Neuronal stem cell (in vitro differentiated cells): Measurements from ENCODE around the gene KLRC2. TPM values are rescaled to one million over a fixed set of nuclear protein-coding genes. Genes with fewer than 3 reads are reported as not detected.
"Not testable (repeated sequence)": the region's sequence is repeated elsewhere in the genome, so short reads cannot be mapped to it uniquely, and the experiment has no call there.

Experiments used
- DNase-seq: peaks from one replicate; pipeline ENCODE4 v3.0.0-alpha.2; 2013; ENCODE audit warnings: low spot score
- H2AFZ ChIP-seq: one replicate; pipeline ENCODE4 v1.6.1; 2013; ENCODE audit warnings: mild to moderate bottlenecking, low read length, inconsistent platforms
- H2AK5ac ChIP-seq: 2 replicates; pipeline ENCODE4 v1.6.1; 2013; ENCODE audit warnings: low read depth, mild to moderate bottlenecking, inconsistent platforms, low read length, moderate library complexity, mixed read lengths
- H2BK120ac ChIP-seq: 2 replicates; pipeline ENCODE4 v1.6.1; 2013; ENCODE audit warnings: low read depth, mild to moderate bottlenecking, inconsistent platforms, low read length, moderate library complexity, mixed read lengths
- H2BK12ac ChIP-seq: one replicate; pipeline ENCODE4 v1.6.1; 2013; ENCODE audit warnings: low read length, inconsistent platforms
- H2BK15ac ChIP-seq: 2 replicates; pipeline ENCODE4 v1.6.1; 2013; ENCODE audit warnings: mild to moderate bottlenecking, low read length, inconsistent platforms, mixed read lengths
- H2BK5ac ChIP-seq: one replicate; pipeline ENCODE4 v1.6.1; 2013; ENCODE audit warnings: inconsistent platforms, mild to moderate bottlenecking, low read length, moderate library complexity
- H3K14ac ChIP-seq: one replicate; pipeline ENCODE4 v1.6.1; 2013; ENCODE audit warnings: low read length, inconsistent platforms
- H3K18ac ChIP-seq: 2 replicates; pipeline ENCODE4 v1.6.1; 2013; ENCODE audit warnings: low read length, inconsistent platforms
- H3K23ac ChIP-seq: 2 replicates; pipeline ENCODE4 v1.6.1; 2013; ENCODE audit warnings: low read depth, mild to moderate bottlenecking, mixed read lengths, low read length, inconsistent platforms; ENCODE audit not compliant: poor library complexity
- H3K27ac ChIP-seq: replicated peaks from 3 replicates; pipeline ENCODE4 v1.5.1; 2013; ENCODE audit warnings: low read length, inconsistent platforms
- H3K27me3 ChIP-seq, 3 experiments: 2 replicates each; pipeline ENCODE4 v1.6.1; 2013; ENCODE audit warnings: low read length in 3 of 3, mild to moderate bottlenecking in 2 of 3, inconsistent platforms in 1 of 3, low read depth in 1 of 3, mixed read lengths in 1 of 3, moderate library complexity in 1 of 3; ENCODE audit not compliant: control insufficient read depth in 3 of 3, insufficient read depth in 3 of 3
- H3K36me3 ChIP-seq, 2 donors: replicated peaks in 1 of 2; 2 replicates each; pipeline ENCODE4 v1.6.1; 2013; ENCODE audit warnings: low read length in 2 of 2; ENCODE audit not compliant: control insufficient read depth in 2 of 2, insufficient read depth in 2 of 2
- H3K4ac ChIP-seq: 2 replicates; pipeline ENCODE4 v1.6.1; 2013; ENCODE audit warnings: inconsistent platforms, mild to moderate bottlenecking, low read length, moderate library complexity
- H3K4me1 ChIP-seq, 2 donors: 1 replicate in 1 of 2; 2 replicates in 1 of 2; pipeline ENCODE4 v1.6.1; 2013; ENCODE audit warnings: low read length in 2 of 2, low read depth in 1 of 2; ENCODE audit not compliant: control insufficient read depth in 2 of 2, insufficient read depth in 1 of 2
- H3K4me2 ChIP-seq: one replicate; pipeline ENCODE4 v1.6.1; 2013; ENCODE audit warnings: mild to moderate bottlenecking, low read length, inconsistent platforms; ENCODE audit not compliant: insufficient read depth, poor library complexity, severe bottlenecking
- H3K4me3 ChIP-seq, 2 donors: 2 replicates each; pipeline ENCODE4 v1.5.1; 2013; ENCODE audit warnings: low read length in 2 of 2, mild to moderate bottlenecking in 2 of 2, inconsistent platforms in 1 of 2, moderate library complexity in 1 of 2
- H3K79me1 ChIP-seq: one replicate; pipeline ENCODE4 v1.6.1; 2013; ENCODE audit warnings: low read depth, mild to moderate bottlenecking, inconsistent platforms, low read length, moderate library complexity
- H3K9ac ChIP-seq: one replicate; pipeline ENCODE4 v1.6.1; 2013; ENCODE audit warnings: mild to moderate bottlenecking, low read depth, low read length, inconsistent platforms; ENCODE audit not compliant: poor library complexity
- H3K9me3 ChIP-seq, 2 donors: replicated peaks in 1 of 2; 2 replicates each; pipeline versions ENCODE3 to v1.6.1; 2013; ENCODE audit warnings: low read length in 2 of 2, mild to moderate bottlenecking in 2 of 2, inconsistent platforms in 1 of 2, low read depth in 1 of 2, mixed read lengths in 1 of 2, moderate library complexity in 1 of 2; ENCODE audit not compliant: control insufficient read depth in 2 of 2, insufficient read depth in 1 of 2
- H4K8ac ChIP-seq: one replicate; pipeline ENCODE4 v1.6.1; 2013; ENCODE audit warnings: low read depth, mild to moderate bottlenecking, inconsistent platforms, low read length, moderate library complexity
- H4K91ac ChIP-seq: one replicate; pipeline ENCODE4 v1.6.1; 2013; ENCODE audit warnings: low read length, low read depth, mild to moderate bottlenecking, inconsistent platforms; ENCODE audit not compliant: poor library complexity
- WGBS, 2 donors: extraction: QIAGEN DNeasy Blood & Tissue Kit; methylation state at CpG; one replicate each; pipeline ENCODE4 v1.1.7; 2013; ENCODE audit warnings: missing lambda C conversion rate in 2 of 2, mixed read lengths in 1 of 2; ENCODE audit not compliant: insufficient read length in 2 of 2, insufficient replicate concordance in 1 of 2; ENCODE audit errors: extremely low coverage in 2 of 2; 5-methylcytosine and 5-hydroxymethylcytosine counted together
- polyA plus RNA-seq, 2 experiments: library from polyadenylated mRNA; stranded (reverse); fragments of 200-250 nt; gene quantifications; one replicate each; pipeline ENCODE4 v1.2.3, GENCODE V29; 2013

KLRC2 gene
- polyA plus RNA-seq (2013, experiment 1 of 2) = not detected
- not detected for polyA plus RNA-seq (2013, experiment 2 of 2)

GRCh38 chr12:10435816-10436215 is at the start of gene KLRC2:
Gene KLRC2 (minus strand): TSS chr12:10436010. CDS start chr12:10435986, 24 bp downstream.
- not testable (repeated sequence) for H3K4me1 ChIP-seq, H2BK120ac ChIP-seq, H3K27me3 ChIP-seq, H4K8ac ChIP-seq, H3K9me3 ChIP-seq, H3K18ac ChIP-seq, H3K4ac ChIP-seq, H2AFZ ChIP-seq, H3K27ac ChIP-seq, H3K36me3 ChIP-seq, H3K4me2 ChIP-seq, H3K4me3 ChIP-seq, H3K14ac ChIP-seq, H2BK12ac ChIP-seq, H3K9ac ChIP-seq, H2BK15ac ChIP-seq, DNase-seq, H3K23ac ChIP-seq, H2BK5ac ChIP-seq, H3K79me1 ChIP-seq, H2AK5ac ChIP-seq, H4K91ac ChIP-seq
- no CpG with 5 or more reads among the region's 3 CpGs for WGBS, 2 donors

- H3K23ac ChIP-seq, H2BK5ac ChIP-seq, H2BK120ac ChIP-seq, H2BK12ac ChIP-seq, H3K9ac ChIP-seq, H2BK15ac ChIP-seq, H3K79me1 ChIP-seq, H3K18ac ChIP-seq, H3K4me2 ChIP-seq, H3K4ac ChIP-seq, H3K27ac ChIP-seq, H3K4me3 ChIP-seq, H3K4me1 ChIP-seq, H3K14ac ChIP-seq, H2AFZ ChIP-seq, DNase-seq, H4K8ac ChIP-seq, H2AK5ac ChIP-seq, H3K9me3 ChIP-seq, H3K36me3 ChIP-seq, H3K27me3 ChIP-seq, H4K91ac ChIP-seq: not testable (repeated sequence)
- no CpG with 5 or more reads among the region's 2 CpGs for WGBS, 2 donors
Observed at GRCh38 chr12:10481901-10482300, 46.1 kb upstream of the KLRC2 start.

GRCh38 chr12:10472808-10473207 is 37.0 kb upstream of the KLRC2 start:
- not testable (repeated sequence) for H3K36me3 ChIP-seq, H3K79me1 ChIP-seq, H4K8ac ChIP-seq, H2BK5ac ChIP-seq, H2BK15ac ChIP-seq, H3K14ac ChIP-seq, H3K4me2 ChIP-seq, H4K91ac ChIP-seq, H2BK12ac ChIP-seq, DNase-seq, H2AK5ac ChIP-seq, H3K23ac ChIP-seq, H3K4me1 ChIP-seq, H2AFZ ChIP-seq, H3K27me3 ChIP-seq, H3K9ac ChIP-seq, H3K18ac ChIP-seq, H3K9me3 ChIP-seq, H3K27ac ChIP-seq, H3K4ac ChIP-seq, H3K4me3 ChIP-seq, H2BK120ac ChIP-seq
- no CpG with 5 or more reads among the region's 5 CpGs for WGBS, 2 donors

GRCh38 chr12:10469701-10470100 is 33.9 kb upstream of the KLRC2 start:
- Histone ChIP-seq H2BK5ac (no peak overlapping the region), H3K4ac (no peak overlapping the region), H2BK12ac (no peak overlapping the region), H3K36me3 (no peaks in the 10 kb centered on the region), H3K4me2 (no peak overlapping the region), H4K8ac (no peak overlapping the region), H4K91ac (no peak overlapping the region), H3K14ac (no peak overlapping the region), H3K27me3 (no peaks in the 10 kb centered on the region), H2AK5ac (no peak overlapping the region), H3K4me3 (no peak overlapping the region), H2BK120ac (no peak overlapping the region), H2AFZ (no peak overlapping the region), H3K27ac (no peak overlapping the region), H3K23ac (no peak overlapping the region), H3K4me1 (no peaks in the 10 kb centered on the region), H3K9me3 (no peaks in the 10 kb centered on the region), H2BK15ac (no peak overlapping the region), H3K9ac (no peak overlapping the region), H3K79me1 (no peaks in the 10 kb centered on the region), H3K18ac (no peak overlapping the region)
- WGBS, 2 donors = no CpG with 5 or more reads among the region's 1 CpG
- DNase-seq = no peak
